ENCODE results near the gene KRT35.

GRCh38 chr17:41492351-41492750 is 11.4 kb upstream of the KRT35 start:
- TF ChIP-seq CTCF (IDR thresholded peaks at IDR 0.05): no peak
- TF ChIP-seq POLR2AphosphoS5 (IDR thresholded peaks at IDR 0.05; ENCODE audit: insufficient read depth in 1 of 2, low read depth in 1 of 2): peak in 1 of 2 donors; percentile 50
- no peak for TF ChIP-seq POLR2A (IDR thresholded peaks at IDR 0.05)
